ENCODE measurements around the gene CEP290. TPM values are rescaled to one million over a fixed set of nuclear protein-coding genes. Genes with fewer than 3 reads are reported as not detected.
A peak's percentile ranks its signal among the peaks of the same experiment; 100 is the strongest.

CEP290 gene, protein sequence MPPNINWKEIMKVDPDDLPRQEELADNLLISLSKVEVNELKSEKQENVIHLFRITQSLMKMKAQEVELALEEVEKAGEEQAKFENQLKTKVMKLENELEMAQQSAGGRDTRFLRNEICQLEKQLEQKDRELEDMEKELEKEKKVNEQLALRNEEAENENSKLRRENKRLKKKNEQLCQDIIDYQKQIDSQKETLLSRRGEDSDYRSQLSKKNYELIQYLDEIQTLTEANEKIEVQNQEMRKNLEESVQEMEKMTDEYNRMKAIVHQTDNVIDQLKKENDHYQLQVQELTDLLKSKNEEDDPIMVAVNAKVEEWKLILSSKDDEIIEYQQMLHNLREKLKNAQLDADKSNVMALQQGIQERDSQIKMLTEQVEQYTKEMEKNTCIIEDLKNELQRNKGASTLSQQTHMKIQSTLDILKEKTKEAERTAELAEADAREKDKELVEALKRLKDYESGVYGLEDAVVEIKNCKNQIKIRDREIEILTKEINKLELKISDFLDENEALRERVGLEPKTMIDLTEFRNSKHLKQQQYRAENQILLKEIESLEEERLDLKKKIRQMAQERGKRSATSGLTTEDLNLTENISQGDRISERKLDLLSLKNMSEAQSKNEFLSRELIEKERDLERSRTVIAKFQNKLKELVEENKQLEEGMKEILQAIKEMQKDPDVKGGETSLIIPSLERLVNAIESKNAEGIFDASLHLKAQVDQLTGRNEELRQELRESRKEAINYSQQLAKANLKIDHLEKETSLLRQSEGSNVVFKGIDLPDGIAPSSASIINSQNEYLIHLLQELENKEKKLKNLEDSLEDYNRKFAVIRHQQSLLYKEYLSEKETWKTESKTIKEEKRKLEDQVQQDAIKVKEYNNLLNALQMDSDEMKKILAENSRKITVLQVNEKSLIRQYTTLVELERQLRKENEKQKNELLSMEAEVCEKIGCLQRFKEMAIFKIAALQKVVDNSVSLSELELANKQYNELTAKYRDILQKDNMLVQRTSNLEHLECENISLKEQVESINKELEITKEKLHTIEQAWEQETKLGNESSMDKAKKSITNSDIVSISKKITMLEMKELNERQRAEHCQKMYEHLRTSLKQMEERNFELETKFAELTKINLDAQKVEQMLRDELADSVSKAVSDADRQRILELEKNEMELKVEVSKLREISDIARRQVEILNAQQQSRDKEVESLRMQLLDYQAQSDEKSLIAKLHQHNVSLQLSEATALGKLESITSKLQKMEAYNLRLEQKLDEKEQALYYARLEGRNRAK (N-terminal part only)
- total RNA-seq = 10 to 100 TPM; 15.2 to 15.3 TPM

GRCh38 chr12:88141774-88142609, at the start of gene CEP290, which contains the start of gene TMTC3:
Gene CEP290, minus strand, starts transcription at chr12:88142088. Its CDS starts 781 bp downstream, at chr12:88141307.
Gene TMTC3, plus strand, starts transcription at chr12:88142307. Its CDS starts 6,009 bp downstream, at chr12:88148316.
- peaks cover 33% of the 10 kb centered on the region for H3K4me1 Mint-ChIP-seq (ENCODE audit: low read depth)
- ChIA-PET POLR2A (interaction anchor here (0.6 to 1.3 kb wide), 4 partner anchors 15 to 106 kb away, joined by 3 to 4 read pairs (median 4); a partner anchor contains a TSS), CTCF (interaction anchor here (0.9 to 1.2 kb wide), 3 partner anchors 10 to 875 kb away, joined by 3 read pairs; no protein-coding TSS in a partner anchor)
- no peak for TF ChIP-seq CTCF (IDR thresholded peaks at IDR 0.05)
- H3K9me3 Mint-ChIP-seq = no peaks in the 10 kb centered on the region
- H3K36me3 Mint-ChIP-seq (ENCODE audit: low read depth) = peaks cover 17% of the 10 kb centered on the region
- H3K27me3 Mint-ChIP-seq = no peaks in the 10 kb centered on the region
- H3K27ac Mint-ChIP-seq = peak within 1 kb of the TSS; percentile 95
- ATAC-seq (peak; percentile 97), DNase-seq (peak; percentile 96)
- intact Hi-C loops (cut with micrococcal nuclease) = loop anchor here (2.0 kb wide), 1 partner anchor 107 kb away; a partner anchor contains a TSS
- H3K4me3 Mint-ChIP-seq = peak within 1 kb of the TSS; percentile 97

GRCh38 chr12:88188180-88188579, 46.3 kb upstream of the CEP290 start:
- CTCF ChIA-PET = no interaction called here
- intact Hi-C loops (cut with micrococcal nuclease) = no loop called here
- H3K9me3 Mint-ChIP-seq = peaks cover 1% of the 10 kb centered on the region
- H3K36me3 Mint-ChIP-seq (ENCODE audit: low read depth) = peaks cover 21% of the 10 kb centered on the region
- no peak overlapping the region for H3K4me3 Mint-ChIP-seq
- no peaks in the 10 kb centered on the region for H3K4me1 Mint-ChIP-seq (ENCODE audit: low read depth)
- DNase-seq = no peak
- no peaks in the 10 kb centered on the region for H3K27me3 Mint-ChIP-seq
- ATAC-seq = no peak
- POLR2A ChIA-PET = interaction anchor here (0.6 kb wide), 1 partner anchor 175 kb away, joined by 5 read pairs; no protein-coding TSS in a partner anchor
- H3K27ac Mint-ChIP-seq = no peak overlapping the region
- no peak for TF ChIP-seq CTCF (IDR thresholded peaks at IDR 0.05)

DNA sequence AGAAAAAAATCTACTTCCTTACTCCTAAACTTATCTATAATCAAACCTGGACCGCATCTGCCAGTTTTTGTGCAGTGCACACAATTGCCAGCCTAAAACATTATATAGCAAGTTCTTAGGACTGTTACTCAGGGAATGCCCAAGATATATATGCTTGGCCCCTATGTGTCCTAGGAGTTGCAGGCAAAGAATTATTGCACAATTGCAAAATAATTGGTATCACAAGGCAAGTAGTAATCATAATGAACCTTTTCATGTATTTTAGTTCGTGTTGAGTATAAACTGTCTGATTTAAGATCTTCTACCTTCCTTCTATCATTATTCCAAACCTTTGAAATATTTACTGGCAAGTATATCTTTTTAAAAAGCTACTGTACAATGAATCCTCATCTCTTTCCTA, 45.7 kb upstream of the CEP290 start:
- TF ChIP-seq CTCF (IDR thresholded peaks at IDR 0.05) = no peak
- DNase-seq (no peak), ATAC-seq (no peak)
- no peak overlapping the region for H3K4me3 Mint-ChIP-seq
- CTCF ChIA-PET = no interaction called here
- peaks cover 26% of the 10 kb centered on the region for H3K36me3 Mint-ChIP-seq (ENCODE audit: low read depth)
- H3K4me1 Mint-ChIP-seq (ENCODE audit: low read depth) = no peaks in the 10 kb centered on the region
- intact Hi-C loops (cut with micrococcal nuclease) = no loop called here
- no peaks in the 10 kb centered on the region for H3K27me3 Mint-ChIP-seq
- peaks cover 1% of the 10 kb centered on the region for H3K9me3 Mint-ChIP-seq
- H3K27ac Mint-ChIP-seq = no peak overlapping the region
- POLR2A ChIA-PET = no interaction called here

GRCh38 chr12:88185988-88186387, 44.1 kb upstream of the CEP290 start:
- peaks cover 38% of the 10 kb centered on the region for H3K36me3 Mint-ChIP-seq (ENCODE audit: low read depth)
- H3K9me3 Mint-ChIP-seq = peaks cover 1% of the 10 kb centered on the region
- no peaks in the 10 kb centered on the region for H3K4me1 Mint-ChIP-seq (ENCODE audit: low read depth)
- no peaks in the 10 kb centered on the region for H3K27me3 Mint-ChIP-seq
- no peak overlapping the region for H3K4me3 Mint-ChIP-seq
- no peak for TF ChIP-seq CTCF (IDR thresholded peaks at IDR 0.05)
- CTCF ChIA-PET = no interaction called here
- H3K27ac Mint-ChIP-seq = no peak overlapping the region
- no peak for ATAC-seq
- no peak for DNase-seq
- POLR2A ChIA-PET = no interaction called here
- intact Hi-C loops (cut with micrococcal nuclease) = no loop called here

Data from activated CD8-positive, alpha-beta T cell treated with anti-CD3 and anti-CD28 coated beads for 36 hours (primary cell).